SK-N-SH (cell line): Measurements from ENCODE around the gene UTP4. TPM values are rescaled to one million over a fixed set of nuclear protein-coding genes. Genes with fewer than 3 reads are reported as not detected.

Experiments used
- CTCF ChIA-PET: fragments of 300-600, 350-600 bp; formaldehyde crosslinking; extraction: SDS; loops from one replicate; lab custom pipeline; 2021; lab: Yijun Ruan, JAX
- POLR2A ChIA-PET: fragments of 350-600 bp; sonication (Branson Sonifier 250); formaldehyde crosslinking; extraction: SDS; loops from one replicate; lab custom pipeline; 2020; ENCODE audit warnings: antibody characterized with exemption, inconsistent platforms; lab: Yijun Ruan, JAX
- DNase-seq: peaks from one replicate; pipeline ENCODE4 v3.0.0; 2012
- H2AFZ ChIP-seq: fragments of 200-600 bp; sonication (generic); 2 replicates; pipeline ENCODE4 v1.8.1; 2016; ENCODE audit warnings: antibody characterized with exemption, mild to moderate bottlenecking, low read depth
- H3F3A ChIP-seq: fragments of 200-600 bp; sonication (generic); replicated peaks from 2 replicates; pipeline ENCODE3; 2016; ENCODE audit warnings: antibody characterized with exemption, mild to moderate bottlenecking; ENCODE audit not compliant: insufficient read depth
- H3K27ac ChIP-seq, 2 experiments: fragments of 200-500 bp in 1 of 2; fragments of 200-600 bp in 1 of 2; sonication (Bioruptor generic) in 1 of 2; sonication (generic), shearing (Covaris generic) in 1 of 2; 2 replicates each; pipeline versions ENCODE4 v1.5.1 to v1.6.1; 2014 to 2016; ENCODE audit warnings: low read depth in 2 of 2, inconsistent platforms in 1 of 2, low read length in 1 of 2, mild to moderate bottlenecking in 1 of 2, mixed read lengths in 1 of 2
- H3K27me3 ChIP-seq: fragments of 200-600 bp; sonication (generic), shearing (Covaris generic); 2 replicates; pipeline ENCODE4 v1.6.1; 2016; ENCODE audit warnings: mixed run types; ENCODE audit not compliant: insufficient read depth
- H3K36me3 ChIP-seq, 2 experiments: fragments of 200-500 bp in 1 of 2; fragments of 200-600 bp in 1 of 2; sonication (Bioruptor generic) in 1 of 2; sonication (generic) in 1 of 2; replicated peaks in 1 of 2; 2 replicates each; pipeline versions ENCODE3 to v1.5.1; 2014 to 2016; ENCODE audit warnings: low read length in 1 of 2, mild to moderate bottlenecking in 1 of 2; ENCODE audit not compliant: insufficient read depth in 2 of 2, control insufficient read depth in 1 of 2
- H3K4me1 ChIP-seq, 2 experiments: fragments of 200-500 bp in 1 of 2; fragments of 200-600 bp in 1 of 2; sonication (Bioruptor generic) in 1 of 2; sonication (generic), shearing (Covaris generic) in 1 of 2; 2 replicates each; pipeline versions ENCODE4 v1.5.1 to v1.6.1; 2014 to 2016; ENCODE audit warnings: low read depth in 1 of 2, low read length in 1 of 2, mixed run types in 1 of 2; ENCODE audit not compliant: insufficient read depth in 2 of 2, control insufficient read depth in 1 of 2
- H3K4me2 ChIP-seq: fragments of 200-600 bp; sonication (generic), shearing (Covaris generic); 2 replicates; pipeline ENCODE4 v1.6.1; 2017; ENCODE audit warnings: mixed run types
- H3K4me3 ChIP-seq, 2 experiments: fragments of 200-500 bp in 1 of 2; fragments of 200-600 bp in 1 of 2; sonication (Bioruptor generic) in 1 of 2; sonication (generic), shearing (Covaris generic) in 1 of 2; 2 replicates each; pipeline versions ENCODE4 v1.5.1 to v1.8.1; 2014 to 2016; ENCODE audit warnings: low read depth in 2 of 2, inconsistent platforms in 1 of 2, low read length in 1 of 2, mild to moderate bottlenecking in 1 of 2, mixed read lengths in 1 of 2, moderate library complexity in 1 of 2
- H3K79me2 ChIP-seq: fragments of 200-600 bp; sonication (generic); 2 replicates; pipeline ENCODE4 v1.8.1; 2017; ENCODE audit warnings: mild to moderate bottlenecking; ENCODE audit not compliant: insufficient read depth
- H3K9ac ChIP-seq: fragments of 200-600 bp; sonication (generic); 2 replicates; pipeline ENCODE4 v1.6.1; 2017; ENCODE audit warnings: mixed run types
- H3K9me2 ChIP-seq: fragments of 200-600 bp; sonication (generic); 2 replicates; pipeline ENCODE4 v1.6.1; 2017; ENCODE audit warnings: mixed run types
- H3K9me3 ChIP-seq: fragments of 200-600 bp; sonication (generic); 2 replicates; pipeline ENCODE4 v1.6.1; 2017; ENCODE audit warnings: mixed run types, mild to moderate bottlenecking, moderate library complexity
- H4K20me1 ChIP-seq: fragments of 200-600 bp; sonication (generic); 2 replicates; pipeline ENCODE4 v1.6.1; 2017; ENCODE audit warnings: mild to moderate bottlenecking, mixed run types; ENCODE audit not compliant: insufficient read depth
- CHD2 ChIP-seq: fragments of 150-350 bp; IDR thresholded peaks from 2 replicates; pipeline ENCODE4 v1.6.1; 2018; ENCODE audit warnings: low read length; ENCODE audit not compliant: partially characterized antibody
- EP300 ChIP-seq, 2 experiments: IDR thresholded peaks; 2 replicates each; pipeline versions ENCODE4 v1.4.0 to v1.6.1; 2012; ENCODE audit warnings: borderline replicate concordance in 1 of 2, low read depth in 1 of 2, low read length in 1 of 2
- EZH2phosphoT487 ChIP-seq: fragments of 200-600 bp; sonication (generic); IDR thresholded peaks from 2 replicates; pipeline ENCODE4 v1.6.1; 2017; ENCODE audit warnings: low read depth, mixed run types, mild to moderate bottlenecking, antibody characterized with exemption, moderate library complexity, borderline replicate concordance
- FOSL2 ChIP-seq: IDR thresholded peaks from 2 replicates; pipeline ENCODE4 v1.4.0; 2012; ENCODE audit warnings: low read depth, mild to moderate bottlenecking, moderate library complexity, borderline replicate concordance
- GATA2 ChIP-seq: sonication (generic); formaldehyde crosslinking; IDR thresholded peaks from 2 replicates; pipeline ENCODE4 v1.5.0; 2020; ENCODE audit warnings: mild to moderate bottlenecking, missing genetic modification reagents
- RCOR1 ChIP-seq: fragments of 150-350 bp; IDR thresholded peaks from 2 replicates; pipeline ENCODE4 v1.6.1; 2017; ENCODE audit warnings: antibody characterized with exemption, low read length
- RFX5 ChIP-seq: IDR thresholded peaks from 2 replicates; pipeline ENCODE4 v1.6.1; 2012; ENCODE audit warnings: mild to moderate bottlenecking, improper control_type of control experiment, low read length
- SIN3A ChIP-seq: IDR thresholded peaks from 2 replicates; pipeline ENCODE4 v1.6.1; 2012; ENCODE audit warnings: low read depth, mild to moderate bottlenecking, low read length, moderate library complexity, borderline replicate concordance
- SMC3 ChIP-seq: IDR thresholded peaks from 2 replicates; pipeline ENCODE4 v1.6.1; 2012; ENCODE audit warnings: low read depth, low read length, improper control_type of control experiment
- TAF1 ChIP-seq: IDR thresholded peaks from 2 replicates; pipeline ENCODE4 v1.6.1; 2012; ENCODE audit warnings: low read depth, mild to moderate bottlenecking, low read length, moderate library complexity, borderline replicate concordance
- TCF12 ChIP-seq: IDR thresholded peaks from 2 replicates; pipeline ENCODE4 v1.4.0; 2012
- WGBS: methylation state at CpG from one replicate; pipeline ENCODE4 v1.1.6; 2017; ENCODE audit warnings: low lambda C conversion rate; 5-methylcytosine and 5-hydroxymethylcytosine counted together
- polyA plus RNA-seq, 3 experiments: library from polyadenylated mRNA; depleted of rRNA; stranded (reverse); fragments of >200 nt; gene quantifications; 2 replicates each; pipeline ENCODE4 v1.2.3, GENCODE V29; 2012
- TF ChIP-seq, protein P1 (sequence below): IDR thresholded peaks from 2 replicates; pipeline ENCODE4 v1.4.0; 2012; ENCODE audit warnings: low read depth, borderline replicate concordance
- TF ChIP-seq, protein P2 (sequence below): IDR thresholded peaks from 2 replicates; pipeline ENCODE4 v1.4.0; 2012; ENCODE audit warnings: low read depth

UTP4 gene
- polyA plus RNA-seq, 1 of the 3 experiments (the other 2 are of a cell fraction), result 66.5 TPM

DNA sequence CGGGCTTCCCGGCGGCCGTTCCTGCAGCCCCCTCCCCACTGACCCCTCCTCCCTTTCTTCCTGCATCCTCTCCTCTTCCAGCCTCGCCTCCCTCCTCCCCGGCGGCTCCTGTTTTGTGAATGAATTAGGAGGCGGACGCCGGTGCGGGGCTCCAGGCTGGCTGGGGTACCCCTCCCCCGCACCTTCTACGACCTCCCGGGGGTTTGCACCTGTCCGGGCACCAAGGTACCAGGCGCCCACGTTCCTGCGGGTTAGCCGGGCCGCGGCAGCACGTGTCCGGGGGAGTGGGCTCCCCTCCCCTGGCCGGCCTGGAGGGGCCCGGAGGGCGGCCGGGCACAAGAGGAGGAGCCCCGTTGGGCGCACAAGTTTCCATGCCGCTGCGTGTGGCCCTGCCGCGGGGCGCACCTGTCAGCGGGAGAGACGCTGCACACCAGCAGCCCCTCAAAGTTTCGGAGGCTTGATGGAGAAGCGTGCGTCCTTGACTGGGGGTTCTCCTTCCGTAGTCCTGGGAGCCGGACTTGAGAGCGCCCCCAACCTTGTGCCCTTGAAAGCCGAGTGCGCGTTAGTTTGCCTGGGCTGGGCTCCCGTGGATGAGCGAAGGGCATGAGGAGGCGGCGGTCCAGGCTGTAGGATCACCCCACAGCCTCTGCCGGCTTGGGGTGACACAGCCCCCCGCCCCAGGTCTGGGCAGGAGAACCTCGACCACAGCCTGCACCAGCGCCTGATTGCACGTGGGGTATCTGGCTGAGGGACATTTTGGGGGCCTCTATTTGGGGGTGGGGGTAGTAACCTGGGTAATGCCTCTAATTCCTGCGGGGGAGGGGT is 25.7 kb upstream of the UTP4 start:
- Histone ChIP-seq H3K36me3 (peaks cover 4 to 10% of the 10 kb centered on the region in 2 experiments), H3K27ac (no peak overlapping the region), H2AFZ (peak overlapping the region; percentile 29; the same call in 1 of the 2 replicates), H3K9me2 (no peaks in the 10 kb centered on the region), H3K79me2 (no peaks in the 10 kb centered on the region), H3F3A (peaks cover under 1% of the 10 kb centered on the region), H3K4me2 (peak overlapping the region; percentile 97), H3K27me3 (no peaks in the 10 kb centered on the region), H4K20me1 (0 out of 2 replicates have a peak, but pooled peaks cover 2% of the 10 kb centered on the region), H3K9me3 (no peaks in the 10 kb centered on the region), H3K9ac (peak overlapping the region; percentile 60), H3K4me1 (peaks cover 8 to 18% of the 10 kb centered on the region in 2 experiments; a peak in 3 of 4 replicates), H3K4me3 (peak overlapping the region; percentile 67 to 76)
- WGBS, result 21% methylated on average over 23 of the region's 55 CpGs
- TF ChIP-seq RFX5 (no peak), TAF1 (no peak), RCOR1 (no peak)
- TF ChIP-seq, protein P1, sequence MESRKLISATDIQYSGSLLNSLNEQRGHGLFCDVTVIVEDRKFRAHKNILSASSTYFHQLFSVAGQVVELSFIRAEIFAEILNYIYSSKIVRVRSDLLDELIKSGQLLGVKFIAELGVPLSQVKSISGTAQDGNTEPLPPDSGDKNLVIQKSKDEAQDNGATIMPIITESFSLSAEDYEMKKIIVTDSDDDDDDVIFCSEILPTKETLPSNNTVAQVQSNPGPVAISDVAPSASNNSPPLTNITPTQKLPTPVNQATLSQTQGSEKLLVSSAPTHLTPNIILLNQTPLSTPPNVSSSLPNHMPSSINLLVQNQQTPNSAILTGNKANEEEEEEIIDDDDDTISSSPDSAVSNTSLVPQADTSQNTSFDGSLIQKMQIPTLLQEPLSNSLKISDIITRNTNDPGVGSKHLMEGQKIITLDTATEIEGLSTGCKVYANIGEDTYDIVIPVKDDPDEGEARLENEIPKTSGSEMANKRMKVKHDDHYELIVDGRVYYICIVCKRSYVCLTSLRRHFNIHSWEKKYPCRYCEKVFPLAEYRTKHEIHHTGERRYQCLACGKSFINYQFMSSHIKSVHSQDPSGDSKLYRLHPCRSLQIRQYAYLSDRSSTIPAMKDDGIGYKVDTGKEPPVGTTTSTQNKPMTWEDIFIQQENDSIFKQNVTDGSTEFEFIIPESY, result no peak
- POLR2A ChIA-PET, result no interaction called here
- peak; percentile 82 for DNase-seq
- CTCF ChIA-PET, result interaction anchor here (0.9 to 2.2 kb wide), 7 partner anchors 12 to 517 kb away, joined by 3 to 18 read pairs (median 5); no protein-coding TSS in a partner anchor

DNA sequence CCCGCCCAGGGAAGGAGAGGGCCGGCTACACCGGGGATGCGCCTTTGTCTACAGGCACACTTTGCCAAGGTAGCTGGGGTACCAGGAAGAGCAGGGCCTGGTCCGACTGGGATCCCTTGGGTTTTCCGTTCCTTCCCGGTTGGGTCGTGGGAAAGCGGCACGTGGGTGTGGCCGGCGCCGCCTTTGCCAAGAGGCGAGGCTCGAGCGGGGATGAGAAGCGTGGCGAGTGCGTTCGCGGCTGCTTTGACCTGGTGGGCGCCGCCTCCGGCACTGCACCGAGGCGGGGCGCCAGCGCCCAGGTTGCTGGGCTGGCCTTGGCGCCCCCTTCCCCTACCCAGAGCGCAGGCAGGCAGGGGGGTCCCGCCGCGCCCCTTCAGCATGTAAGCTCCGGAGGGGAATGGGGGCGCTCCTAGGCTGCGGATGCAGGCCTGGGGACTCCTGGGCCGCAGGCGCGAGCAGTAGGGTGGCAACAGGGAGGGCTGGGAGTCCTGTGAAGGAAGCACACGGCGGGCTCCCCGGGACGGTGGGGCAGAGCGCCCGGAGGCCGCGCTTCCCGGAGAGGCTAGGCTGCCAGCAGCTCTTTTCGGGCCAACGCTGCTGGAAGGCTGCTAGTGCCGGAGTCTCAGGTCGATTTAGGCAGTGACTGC is 25.0 kb upstream of the UTP4 start:
- no peaks in the 10 kb centered on the region for H3K9me3 ChIP-seq
- H3K36me3 ChIP-seq, result peaks cover 4 to 13% of the 10 kb centered on the region in 2 experiments
- H3K4me3 ChIP-seq, result peak overlapping the region; percentile 67 to 76; a peak in 2 of 4 replicates
- no peaks in the 10 kb centered on the region for H3K9me2 ChIP-seq
- no peak overlapping the region for H3K27ac ChIP-seq
- WGBS, result 80% methylated on average over 38 of the region's 52 CpGs
- TF ChIP-seq RFX5, result no peak
- TF ChIP-seq CHD2, result no peak
- TF ChIP-seq RCOR1, result no peak
- TF ChIP-seq GATA2 (CRISPR knock-in tag), result no peak
- no peak for TF ChIP-seq EZH2phosphoT487
- TF ChIP-seq TAF1, result no peak
- TF ChIP-seq SMC3, result no peak
- TF ChIP-seq EP300 (IDR thresholded peaks at IDR 0.05; ENCODE audit: borderline replicate concordance in 1 of 2, low read depth in 1 of 2, low read length in 1 of 2), result no peak
- TF ChIP-seq FOSL2, result no peak
- TF ChIP-seq SIN3A, result no peak
- TF ChIP-seq TCF12, result no peak
- TF ChIP-seq, protein P2, sequence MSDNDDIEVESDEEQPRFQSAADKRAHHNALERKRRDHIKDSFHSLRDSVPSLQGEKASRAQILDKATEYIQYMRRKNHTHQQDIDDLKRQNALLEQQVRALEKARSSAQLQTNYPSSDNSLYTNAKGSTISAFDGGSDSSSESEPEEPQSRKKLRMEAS, result no peak
- no peak overlapping the region for H3K9ac ChIP-seq
- H2AFZ ChIP-seq, result no peak overlapping the region
- H3K4me1 ChIP-seq, result peaks cover 8 to 16% of the 10 kb centered on the region in 2 experiments; a peak in 3 of 4 replicates
- DNase-seq, result peak; percentile 46
- H3F3A ChIP-seq, result no peaks in the 10 kb centered on the region
- ChIA-PET POLR2A (interaction anchor here (0.8 kb wide), 1 partner anchor 25 kb away, joined by 3 read pairs; the partner anchor contains the start of genes CHTF8 and UTP4), CTCF (interaction anchor here (0.8 to 1.9 kb wide), 3 partner anchors 11 to 205 kb away, joined by 4 to 5 read pairs (median 4); no protein-coding TSS in a partner anchor)
- no peaks in the 10 kb centered on the region for H3K27me3 ChIP-seq
- H4K20me1 ChIP-seq, result 0 out of 2 replicates have a peak, but pooled peaks cover 5% of the 10 kb centered on the region
- peak overlapping the region; percentile 97 for H3K4me2 ChIP-seq
- no peaks in the 10 kb centered on the region for H3K79me2 ChIP-seq
